DOHH2 (cell line): ENCODE results near the gene JUP.

Source experiments
- EZH2phosphoT487 ChIP-seq: fragments of 200-600 bp; sonication (generic); IDR thresholded peaks from 2 replicates; pipeline ENCODE4 v1.6.1; 2017; ENCODE audit warnings: borderline replicate concordance, mild to moderate bottlenecking, antibody characterized with exemption, low read length, moderate library complexity, mixed read lengths
- TF ChIP-seq, protein P1 (sequence below): fragments of 200-600 bp; sonication (generic); IDR thresholded peaks from one replicate; pipeline ENCODE4 v1.5.1; 2014; ENCODE audit warnings: antibody characterized with exemption, mild to moderate bottlenecking, low read depth, low read length; ENCODE audit not compliant: poor library complexity, severe bottlenecking

DNA sequence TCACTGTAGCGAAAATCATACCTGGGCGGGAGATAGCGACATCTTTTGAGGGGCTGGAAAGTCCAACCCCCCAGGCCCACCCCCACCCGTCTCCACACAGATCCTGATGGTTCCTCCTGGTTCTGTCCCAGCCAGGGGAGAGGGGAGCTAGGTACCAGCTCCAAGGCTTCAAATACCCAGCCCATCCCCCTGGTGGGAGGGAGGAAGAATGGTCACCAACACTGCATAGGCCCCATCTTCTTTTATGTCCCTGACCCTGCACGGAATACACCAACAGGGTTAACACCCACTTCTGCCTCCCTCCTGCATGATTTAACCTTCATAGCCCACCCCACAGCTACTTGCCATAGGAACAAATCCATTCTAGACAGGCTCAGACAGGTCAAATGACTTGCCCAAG is 61.4 kb downstream of the JUP start:
- TF ChIP-seq, protein P1, sequence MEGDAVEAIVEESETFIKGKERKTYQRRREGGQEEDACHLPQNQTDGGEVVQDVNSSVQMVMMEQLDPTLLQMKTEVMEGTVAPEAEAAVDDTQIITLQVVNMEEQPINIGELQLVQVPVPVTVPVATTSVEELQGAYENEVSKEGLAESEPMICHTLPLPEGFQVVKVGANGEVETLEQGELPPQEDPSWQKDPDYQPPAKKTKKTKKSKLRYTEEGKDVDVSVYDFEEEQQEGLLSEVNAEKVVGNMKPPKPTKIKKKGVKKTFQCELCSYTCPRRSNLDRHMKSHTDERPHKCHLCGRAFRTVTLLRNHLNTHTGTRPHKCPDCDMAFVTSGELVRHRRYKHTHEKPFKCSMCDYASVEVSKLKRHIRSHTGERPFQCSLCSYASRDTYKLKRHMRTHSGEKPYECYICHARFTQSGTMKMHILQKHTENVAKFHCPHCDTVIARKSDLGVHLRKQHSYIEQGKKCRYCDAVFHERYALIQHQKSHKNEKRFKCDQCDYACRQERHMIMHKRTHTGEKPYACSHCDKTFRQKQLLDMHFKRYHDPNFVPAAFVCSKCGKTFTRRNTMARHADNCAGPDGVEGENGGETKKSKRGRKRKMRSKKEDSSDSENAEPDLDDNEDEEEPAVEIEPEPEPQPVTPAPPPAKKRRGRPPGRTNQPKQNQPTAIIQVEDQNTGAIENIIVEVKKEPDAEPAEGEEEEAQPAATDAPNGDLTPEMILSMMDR: no peak
- TF ChIP-seq EZH2phosphoT487: no peak
